Measurements from ENCODE around the gene CHN1. TPM values are rescaled to one million over a fixed set of nuclear protein-coding genes. Genes with fewer than 3 reads are reported as not detected.

CHN1 gene
- total RNA-seq, 2 donors from 2014 or later, result 16.5 to 16.6 TPM

- H3K27ac Mint-ChIP-seq, result no peak overlapping the region
- ATAC-seq (no peak), DNase-seq (no peak)
- H3K9me3 ChIP-seq (ENCODE audit: control insufficient read depth, low read length, poor library complexity, severe bottlenecking), result no peaks in the 10 kb centered on the region
- peaks cover 2% of the 10 kb centered on the region for H3K36me3 Mint-ChIP-seq (ENCODE audit: low read depth)
- no peak overlapping the region for H3K4me3 Mint-ChIP-seq
- H3K4me1 Mint-ChIP-seq, result no peaks in the 10 kb centered on the region
- H3K27me3 Mint-ChIP-seq, result no peaks in the 10 kb centered on the region
Observed at GRCh38 chr2:175026385-175026784, 21.2 kb upstream of the CHN1 start.

DNA sequence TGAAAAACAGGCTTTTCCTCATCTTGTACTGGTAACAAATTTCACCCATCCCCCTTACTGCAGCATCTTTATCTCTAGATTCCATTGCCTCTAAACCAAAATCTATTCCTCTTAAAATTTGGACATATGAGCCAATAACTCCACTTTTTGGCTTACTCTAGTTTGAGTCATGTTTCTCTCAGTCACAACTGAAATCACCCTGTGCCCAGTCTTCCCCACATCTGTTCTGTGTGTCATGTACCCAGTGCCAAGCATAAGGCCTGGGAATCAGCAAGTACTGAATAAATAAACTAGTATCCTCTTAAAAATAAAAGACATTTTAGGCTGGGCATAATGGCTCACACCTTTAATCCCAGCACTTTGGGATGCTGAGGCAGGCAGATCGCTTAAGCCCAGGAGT is 20.8 kb upstream of the CHN1 start:
- H3K27ac Mint-ChIP-seq, result no peak overlapping the region
- no peak for ATAC-seq
- no peaks in the 10 kb centered on the region for H3K9me3 ChIP-seq (ENCODE audit: control insufficient read depth, low read length, poor library complexity, severe bottlenecking)
- H3K36me3 Mint-ChIP-seq (ENCODE audit: low read depth), result peaks cover 2% of the 10 kb centered on the region
- no peak for DNase-seq
- no peaks in the 10 kb centered on the region for H3K27me3 Mint-ChIP-seq
- H3K4me3 Mint-ChIP-seq, result no peak overlapping the region
- H3K4me1 Mint-ChIP-seq, result no peaks in the 10 kb centered on the region

DNA sequence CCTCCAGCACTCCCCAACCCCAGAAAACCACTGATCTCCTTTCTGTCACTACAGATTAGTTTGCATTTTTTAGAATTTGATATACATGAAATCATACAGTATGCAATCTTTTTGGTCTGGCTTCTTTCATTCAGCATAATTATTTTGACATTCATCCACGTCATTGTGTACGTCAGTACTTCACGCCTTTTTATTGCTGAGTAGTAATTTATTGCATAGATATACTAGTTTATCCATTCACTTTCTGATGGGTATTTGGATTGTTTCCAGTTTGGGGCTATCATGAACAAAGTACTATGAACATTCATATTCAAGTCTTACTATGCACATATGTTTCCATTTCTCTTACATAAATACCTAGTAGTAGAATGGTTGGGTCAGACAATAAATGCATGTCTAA is 20.1 kb upstream of the CHN1 start:
- Mint-ChIP-seq H3K4me3 (no peak overlapping the region), H3K27ac (no peak overlapping the region), H3K36me3 (ENCODE audit: low read depth) (peaks cover 2% of the 10 kb centered on the region), H3K27me3 (no peaks in the 10 kb centered on the region), H3K4me1 (no peaks in the 10 kb centered on the region)
- no peaks in the 10 kb centered on the region for H3K9me3 ChIP-seq (ENCODE audit: control insufficient read depth, low read length, poor library complexity, severe bottlenecking)
- DNase-seq (no peak), ATAC-seq (no peak)

DNA sequence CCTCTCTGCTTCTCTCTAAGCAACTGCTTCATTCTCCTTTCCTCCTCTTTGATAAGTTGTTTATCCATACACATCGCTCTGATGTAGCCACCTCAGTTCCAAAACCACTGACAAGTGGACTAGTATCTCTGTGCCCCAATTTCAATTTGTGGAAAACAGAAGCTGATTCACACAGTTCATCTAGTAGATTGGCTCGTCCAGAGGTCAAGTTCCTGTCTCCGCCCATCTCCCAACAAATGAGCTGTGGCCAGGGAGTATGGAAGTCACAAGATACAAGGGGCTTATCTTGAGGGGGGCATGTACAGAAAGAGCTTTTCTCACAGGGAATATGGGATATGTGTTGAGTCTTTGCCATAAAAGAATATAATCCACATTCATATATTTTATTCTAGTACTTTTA is 17.7 kb upstream of the CHN1 start:
- Mint-ChIP-seq H3K4me3 (no peak overlapping the region), H3K27ac (peak overlapping the region; percentile 29), H3K27me3 (no peaks in the 10 kb centered on the region), H3K36me3 (ENCODE audit: low read depth) (peaks cover 2% of the 10 kb centered on the region), H3K4me1 (no peaks in the 10 kb centered on the region)
- H3K9me3 ChIP-seq (ENCODE audit: control insufficient read depth, low read length, poor library complexity, severe bottlenecking), result no peaks in the 10 kb centered on the region
- no peak for ATAC-seq
- no peak for DNase-seq

- Mint-ChIP-seq H3K27me3 (no peaks in the 10 kb centered on the region), H3K4me1 (no peaks in the 10 kb centered on the region), H3K4me3 (no peak overlapping the region), H3K27ac (no peak overlapping the region), H3K36me3 (ENCODE audit: low read depth) (peaks cover 3% of the 10 kb centered on the region)
- DNase-seq, result no peak
- no peaks in the 10 kb centered on the region for H3K9me3 ChIP-seq (ENCODE audit: control insufficient read depth, low read length, poor library complexity, severe bottlenecking)
- no peak for ATAC-seq
Observed at GRCh38 chr2:175019566-175020327, 14.6 kb upstream of the CHN1 start.

DNA sequence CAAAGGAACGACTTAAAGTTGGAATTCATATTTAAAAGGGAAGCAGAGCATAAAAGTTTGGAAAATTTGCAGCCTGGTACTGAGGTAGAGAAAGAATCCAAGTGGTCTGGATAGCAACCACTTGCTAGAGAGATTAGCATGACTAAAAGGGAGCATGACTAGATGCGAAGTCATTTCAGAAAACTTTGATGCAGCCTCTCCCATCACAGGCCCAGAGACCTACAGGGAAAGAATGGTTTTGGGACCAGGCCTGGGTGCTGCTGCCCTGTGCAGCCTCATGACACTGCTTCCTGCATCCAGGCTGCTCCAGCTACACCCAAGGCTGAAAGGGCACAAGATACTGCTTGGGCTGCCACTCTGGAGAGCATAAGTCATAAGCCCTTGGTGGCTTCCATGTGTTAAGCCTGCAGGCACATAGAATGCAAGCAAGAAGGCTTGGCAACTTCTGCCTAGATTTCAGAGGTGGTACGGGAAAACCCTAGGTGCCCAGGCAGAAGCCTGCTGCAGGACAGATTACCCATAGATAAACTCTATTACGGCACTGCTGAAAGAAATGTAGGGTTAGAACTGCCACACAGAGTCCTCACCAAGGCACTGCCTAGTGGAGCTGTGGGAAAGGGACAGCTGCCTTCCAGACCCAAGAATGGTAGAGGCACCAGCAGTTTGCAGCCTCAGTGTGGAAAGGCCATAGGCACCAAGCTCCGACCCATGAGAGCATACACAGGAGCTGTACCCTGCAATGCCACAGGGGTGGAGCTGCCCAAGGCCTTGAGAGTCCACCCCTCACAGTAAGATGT is 12.6 kb upstream of the CHN1 start:
- no peaks in the 10 kb centered on the region for H3K27me3 Mint-ChIP-seq
- H3K4me1 Mint-ChIP-seq, result no peaks in the 10 kb centered on the region
- H3K27ac Mint-ChIP-seq, result no peak overlapping the region
- H3K9me3 ChIP-seq (ENCODE audit: control insufficient read depth, low read length, poor library complexity, severe bottlenecking), result no peaks in the 10 kb centered on the region
- H3K36me3 Mint-ChIP-seq (ENCODE audit: low read depth), result peaks cover 2% of the 10 kb centered on the region
- ATAC-seq (no peak), DNase-seq (no peak)
- H3K4me3 Mint-ChIP-seq, result no peak overlapping the region

DNA sequence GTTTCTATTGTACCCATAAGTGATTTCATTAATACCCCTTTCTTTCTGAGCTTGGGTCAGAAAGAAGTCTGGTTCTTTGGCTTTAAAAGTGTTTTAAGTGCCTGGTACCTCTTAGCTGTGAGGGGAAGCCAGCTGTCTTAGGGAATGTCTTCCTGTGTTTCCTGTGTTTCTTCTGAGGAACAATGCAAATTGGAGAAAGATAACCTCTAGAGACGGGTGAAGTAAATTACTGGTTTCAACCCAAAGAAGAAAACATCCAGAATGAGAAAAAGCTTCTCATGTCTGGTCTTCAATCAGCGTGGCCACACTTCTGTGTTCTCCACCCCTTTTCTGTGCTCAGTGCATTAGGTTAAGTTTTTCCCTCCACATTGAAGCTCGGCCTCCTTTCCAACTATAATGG is 10.2 kb upstream of the CHN1 start:
- Mint-ChIP-seq H3K36me3 (ENCODE audit: low read depth) (peaks cover 2% of the 10 kb centered on the region), H3K27me3 (no peaks in the 10 kb centered on the region), H3K4me1 (no peaks in the 10 kb centered on the region), H3K4me3 (no peak overlapping the region), H3K27ac (no peak overlapping the region)
- H3K9me3 ChIP-seq (ENCODE audit: control insufficient read depth, low read length, poor library complexity, severe bottlenecking), result no peaks in the 10 kb centered on the region
- DNase-seq (no peak), ATAC-seq (no peak)

GRCh38 chr2:175012516-175012915 is 7.3 kb upstream of the CHN1 start:
- ATAC-seq, result no peak
- no peaks in the 10 kb centered on the region for H3K9me3 ChIP-seq (ENCODE audit: control insufficient read depth, low read length, poor library complexity, severe bottlenecking)
- Mint-ChIP-seq H3K27ac (no peak overlapping the region), H3K36me3 (ENCODE audit: low read depth) (peaks cover 2% of the 10 kb centered on the region), H3K4me1 (no peaks in the 10 kb centered on the region), H3K4me3 (no peak overlapping the region), H3K27me3 (peaks cover 6% of the 10 kb centered on the region)
- DNase-seq, result no peak

DNA sequence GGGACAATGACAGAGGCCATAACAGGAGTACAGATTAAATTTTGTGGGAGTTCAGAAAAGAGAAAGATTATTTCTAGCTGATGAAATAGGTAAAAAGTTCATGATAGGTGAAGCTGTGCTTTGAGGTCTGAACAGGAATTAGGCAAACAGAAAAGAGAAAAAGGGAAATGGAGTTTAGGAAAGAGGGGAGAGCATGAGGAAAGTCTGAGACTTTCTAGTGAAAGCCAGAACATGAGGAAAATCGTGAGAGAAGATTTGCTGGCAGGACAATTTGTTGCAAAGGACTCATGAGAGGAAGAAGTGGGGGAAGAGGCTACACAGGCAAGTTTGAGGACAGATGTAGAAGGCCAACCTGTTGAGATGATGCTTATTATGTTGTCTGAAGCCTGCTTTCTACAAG is 6.3 kb upstream of the CHN1 start:
- H3K27me3 Mint-ChIP-seq, result peaks cover 9% of the 10 kb centered on the region
- no peaks in the 10 kb centered on the region for H3K4me1 Mint-ChIP-seq
- DNase-seq (no peak), ATAC-seq (no peak)
- no peak overlapping the region for H3K27ac Mint-ChIP-seq
- no peaks in the 10 kb centered on the region for H3K36me3 Mint-ChIP-seq (ENCODE audit: low read depth)
- no peak overlapping the region for H3K4me3 Mint-ChIP-seq
- no peaks in the 10 kb centered on the region for H3K9me3 ChIP-seq (ENCODE audit: control insufficient read depth, low read length, poor library complexity, severe bottlenecking)

- H3K4me3 Mint-ChIP-seq, result no peak overlapping the region
- DNase-seq (no peak), ATAC-seq (no peak)
- H3K9me3 ChIP-seq (ENCODE audit: control insufficient read depth, low read length, poor library complexity, severe bottlenecking), result no peaks in the 10 kb centered on the region
- peaks cover 4% of the 10 kb centered on the region for H3K4me1 Mint-ChIP-seq
- no peak overlapping the region for H3K27ac Mint-ChIP-seq
- H3K36me3 Mint-ChIP-seq (ENCODE audit: low read depth), result no peaks in the 10 kb centered on the region
- peaks cover 9% of the 10 kb centered on the region for H3K27me3 Mint-ChIP-seq
Observed at GRCh38 chr2:175010848-175011254, 5.7 kb upstream of the CHN1 start.

DNA sequence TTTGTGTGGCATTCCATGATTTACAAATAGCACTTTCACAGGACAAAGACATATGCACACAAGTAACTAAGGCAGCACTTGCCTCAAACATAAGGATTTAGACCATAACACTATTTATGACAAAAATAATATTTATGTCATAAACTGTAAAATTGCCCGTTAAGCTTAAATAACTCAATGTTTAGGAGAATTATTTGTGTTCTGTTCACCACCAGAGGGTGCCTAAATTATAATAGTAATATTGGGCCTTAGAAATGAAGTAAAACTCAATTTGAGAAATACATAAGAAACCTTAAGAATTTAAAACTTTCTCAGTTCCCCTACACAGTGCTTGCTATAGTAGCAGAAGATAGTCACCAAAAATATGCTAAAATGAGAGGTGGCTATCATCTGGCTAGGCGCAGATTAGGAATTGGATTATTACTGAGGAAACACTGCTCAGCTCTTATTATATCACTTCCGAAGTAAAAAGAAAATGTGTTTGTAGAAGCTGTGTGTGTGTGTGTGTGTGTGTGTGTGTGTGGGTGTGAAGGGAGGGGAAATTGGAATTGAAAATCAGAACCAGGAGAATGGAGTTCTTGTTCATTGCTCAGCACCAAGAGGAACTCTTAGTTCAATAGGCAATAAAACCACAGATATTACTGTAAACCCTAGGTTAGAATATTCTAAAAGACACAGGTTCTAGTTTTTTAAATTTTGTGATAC is 4.9 kb upstream of the CHN1 start:
- DNase-seq, result no peak
- peaks cover 9% of the 10 kb centered on the region for H3K27me3 Mint-ChIP-seq
- H3K9me3 ChIP-seq (ENCODE audit: control insufficient read depth, low read length, poor library complexity, severe bottlenecking), result no peaks in the 10 kb centered on the region
- H3K27ac Mint-ChIP-seq, result no peak overlapping the region
- H3K36me3 Mint-ChIP-seq (ENCODE audit: low read depth), result no peaks in the 10 kb centered on the region
- no peak overlapping the region for H3K4me3 Mint-ChIP-seq
- H3K4me1 Mint-ChIP-seq, result peaks cover 4% of the 10 kb centered on the region
- ATAC-seq, result no peak

DNA sequence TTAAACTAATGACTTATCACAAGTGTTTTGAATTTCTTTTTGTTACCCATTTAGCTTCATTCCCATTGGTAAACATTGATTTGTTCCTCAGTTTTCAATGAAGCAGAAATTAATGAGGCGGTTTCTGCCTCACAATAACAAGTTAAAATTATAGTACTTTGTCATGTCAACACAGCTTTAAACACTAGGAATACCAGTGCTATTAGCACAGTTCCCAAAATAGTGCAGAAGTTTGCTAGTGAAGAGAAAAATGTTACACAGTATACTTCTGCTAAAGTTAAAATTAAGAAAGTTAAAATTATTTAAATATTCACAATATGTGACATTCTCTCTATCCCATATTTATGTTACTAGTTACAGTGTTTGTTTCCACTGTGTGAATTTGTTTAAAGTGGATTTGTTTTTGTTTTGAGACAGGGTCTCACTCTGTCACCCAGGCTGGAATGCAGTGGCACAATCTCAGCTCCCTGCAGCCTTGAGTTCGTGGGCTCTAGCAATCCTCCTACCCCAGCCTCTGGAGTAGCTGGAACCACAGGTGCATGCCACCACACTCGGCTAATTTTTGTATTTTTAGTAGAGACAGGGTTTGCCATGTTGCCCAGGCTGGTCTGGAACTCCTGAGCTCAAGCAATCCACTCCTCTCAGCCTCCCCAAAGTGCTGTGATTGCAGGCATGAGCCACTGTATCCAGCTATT is 3.8 kb upstream of the CHN1 start:
- Mint-ChIP-seq H3K27ac (no peak overlapping the region), H3K4me1 (peaks cover 6% of the 10 kb centered on the region), H3K4me3 (no peak overlapping the region), H3K27me3 (peaks cover 9% of the 10 kb centered on the region), H3K36me3 (ENCODE audit: low read depth) (no peaks in the 10 kb centered on the region)
- DNase-seq (no peak), ATAC-seq (no peak)
- H3K9me3 ChIP-seq (ENCODE audit: control insufficient read depth, low read length, poor library complexity, severe bottlenecking), result no peaks in the 10 kb centered on the region

DNA sequence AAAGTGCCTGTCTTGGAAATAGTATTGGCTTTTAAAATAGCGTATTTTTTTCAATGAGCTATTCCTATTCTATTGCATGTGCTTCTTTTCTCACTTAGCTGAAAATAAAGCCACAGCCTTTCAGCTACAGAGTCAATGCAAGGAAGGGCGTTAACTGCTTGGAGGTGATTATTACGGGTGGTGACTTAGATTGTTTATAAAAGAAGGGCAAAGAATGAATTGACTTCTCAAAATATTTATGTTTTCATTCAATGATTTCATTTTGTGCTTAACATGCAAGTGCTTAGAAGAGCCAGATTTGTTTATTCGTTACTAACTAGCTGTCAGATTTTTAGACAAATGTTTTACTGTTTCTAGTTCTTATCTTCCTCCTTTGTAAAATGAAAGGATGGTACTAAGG is 2.8 kb upstream of the CHN1 start:
- H3K4me1 Mint-ChIP-seq, result peaks cover 6% of the 10 kb centered on the region
- DNase-seq, result no peak
- H3K9me3 ChIP-seq (ENCODE audit: control insufficient read depth, low read length, poor library complexity, severe bottlenecking), result no peaks in the 10 kb centered on the region
- ATAC-seq, result no peak
- peaks cover 9% of the 10 kb centered on the region for H3K27me3 Mint-ChIP-seq
- H3K4me3 Mint-ChIP-seq, result no peak overlapping the region
- no peak overlapping the region for H3K27ac Mint-ChIP-seq
- no peaks in the 10 kb centered on the region for H3K36me3 Mint-ChIP-seq (ENCODE audit: low read depth)
